Measurements from ENCODE around the gene ABCD4.
"Not testable (repeated sequence)": the region's sequence is repeated elsewhere in the genome, so short reads cannot be mapped to it uniquely, and the experiment has no call there.

ABCD4 gene

DNA sequence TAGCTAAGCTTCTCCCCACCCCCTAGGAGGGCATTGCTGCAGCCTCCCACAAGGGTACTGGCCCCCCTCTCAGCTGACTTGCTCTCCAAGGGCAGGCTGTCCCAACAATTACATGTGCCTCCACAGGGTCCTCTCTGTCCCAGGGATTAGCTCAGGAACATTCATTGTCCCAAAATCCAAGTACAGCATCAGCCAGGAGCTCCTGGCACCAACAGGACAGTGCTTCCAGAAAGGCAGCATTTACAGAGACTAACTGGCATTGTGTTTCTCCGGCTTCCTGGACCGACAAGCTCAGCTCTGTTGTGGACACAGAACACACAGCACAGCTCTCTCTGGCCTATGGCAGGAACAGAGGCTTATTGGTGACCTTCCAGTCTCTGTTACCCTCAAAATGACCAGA is 21.7 kb downstream of the ABCD4 start:
- Histone ChIP-seq H3K9ac (ENCODE audit: low read depth in 1 of 2, low read length in 2 of 2) (no peak overlapping the region), H3K27me3 (ENCODE audit: control insufficient read depth in 1 of 2, insufficient read depth in 2 of 2, low read length in 2 of 2) (no peaks in the 10 kb centered on the region), H3K9me3 (ENCODE audit: control insufficient read depth in 1 of 2, low read length in 2 of 2) (no peaks in the 10 kb centered on the region), H3K4me1 (ENCODE audit: control insufficient read depth in 1 of 2, insufficient read depth in 2 of 2, low read length in 2 of 2) (no peaks in the 10 kb centered on the region), H3K27ac (ENCODE audit: low read depth, low read length) (no peak overlapping the region), H3K36me3 (ENCODE audit: control insufficient read depth in 1 of 2, insufficient read depth in 2 of 2, low read length in 2 of 2) (peaks cover 7 to 26% of the 10 kb centered on the region in 2 donors), H3K4me3 (ENCODE audit: low read depth in 1 of 2, low read length in 2 of 2) (no peak overlapping the region)

DNA sequence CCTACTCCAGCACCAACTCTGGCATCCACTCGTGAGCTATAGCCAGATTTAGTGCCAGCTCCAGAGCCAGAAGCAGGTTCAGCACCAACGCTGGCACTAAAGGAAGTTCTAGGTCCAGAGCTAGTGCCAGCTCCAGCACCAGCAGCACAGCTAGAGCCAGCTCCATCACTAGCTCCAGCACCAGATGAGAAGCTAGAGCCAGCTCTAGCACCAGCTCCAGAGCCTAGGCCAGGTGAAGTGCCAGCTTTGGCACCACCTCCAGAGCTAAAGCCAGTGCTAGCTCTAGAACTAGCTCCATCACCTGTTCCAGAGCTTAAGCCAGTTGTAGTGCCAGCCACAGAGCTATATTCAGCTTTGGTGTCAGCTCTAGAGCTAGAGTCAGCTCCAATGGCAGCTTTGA is 24.7 kb downstream of the ABCD4 start:
- Histone ChIP-seq H3K27ac (ENCODE audit: low read depth, low read length) (no peak overlapping the region), H3K27me3 (ENCODE audit: control insufficient read depth in 1 of 2, insufficient read depth in 2 of 2, low read length in 2 of 2) (no peaks in the 10 kb centered on the region), H3K9me3 (ENCODE audit: control insufficient read depth in 1 of 2, low read length in 2 of 2) (no peaks in the 10 kb centered on the region), H3K4me1 (ENCODE audit: control insufficient read depth in 1 of 2, insufficient read depth in 2 of 2, low read length in 2 of 2) (no peaks in the 10 kb centered on the region), H3K9ac (ENCODE audit: low read depth in 1 of 2, low read length in 2 of 2) (no peak overlapping the region), H3K4me3 (ENCODE audit: low read depth in 1 of 2, low read length in 2 of 2) (no peak overlapping the region), H3K36me3 (ENCODE audit: control insufficient read depth in 1 of 2, insufficient read depth in 2 of 2, low read length in 2 of 2) (peaks cover 1 to 4% of the 10 kb centered on the region in 2 donors)

DNA sequence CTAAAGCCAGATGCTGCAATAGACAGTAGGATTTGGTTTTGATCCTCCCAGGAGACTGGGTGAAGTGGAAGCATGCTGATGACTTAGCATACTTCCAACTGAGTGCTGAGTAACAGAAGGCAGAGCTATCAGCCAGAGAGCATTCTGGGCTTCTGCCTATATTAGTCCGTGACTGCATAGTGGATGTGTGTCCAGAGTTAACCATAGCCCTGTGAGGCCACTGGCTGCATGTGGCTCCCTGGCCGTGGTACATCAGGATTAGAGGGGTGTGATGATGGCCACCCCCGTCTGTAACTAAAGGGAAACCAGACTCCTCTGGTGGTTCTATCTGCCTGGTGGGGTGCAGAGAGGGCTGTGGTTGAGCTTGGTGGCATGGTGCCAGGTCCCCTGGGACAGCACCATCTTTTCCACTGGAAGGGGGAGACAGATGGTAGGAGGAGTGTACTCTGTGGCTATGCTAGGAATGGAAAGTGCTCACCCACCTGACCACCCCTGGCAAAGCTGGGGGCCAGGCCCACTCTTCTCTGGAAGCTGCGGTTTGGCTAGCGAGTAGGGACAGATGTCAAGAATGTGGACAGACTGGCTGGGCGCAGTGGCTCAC is 27.4 kb downstream of the ABCD4 start:
- Histone ChIP-seq H3K27me3 (ENCODE audit: control insufficient read depth in 1 of 2, insufficient read depth in 2 of 2, low read length in 2 of 2) (peaks cover 0 to 4% of the 10 kb centered on the region in 2 donors), H3K4me1 (ENCODE audit: control insufficient read depth in 1 of 2, insufficient read depth in 2 of 2, low read length in 2 of 2) (no peaks in the 10 kb centered on the region), H3K27ac (ENCODE audit: low read depth, low read length) (no peak overlapping the region), H3K4me3 (ENCODE audit: low read depth in 1 of 2, low read length in 2 of 2) (no peak overlapping the region), H3K9me3 (ENCODE audit: control insufficient read depth in 1 of 2, low read length in 2 of 2) (no peaks in the 10 kb centered on the region), H3K9ac (ENCODE audit: low read depth in 1 of 2, low read length in 2 of 2) (no peak overlapping the region), H3K36me3 (ENCODE audit: control insufficient read depth in 1 of 2, insufficient read depth in 2 of 2, low read length in 2 of 2) (no peaks in the 10 kb centered on the region)

DNA sequence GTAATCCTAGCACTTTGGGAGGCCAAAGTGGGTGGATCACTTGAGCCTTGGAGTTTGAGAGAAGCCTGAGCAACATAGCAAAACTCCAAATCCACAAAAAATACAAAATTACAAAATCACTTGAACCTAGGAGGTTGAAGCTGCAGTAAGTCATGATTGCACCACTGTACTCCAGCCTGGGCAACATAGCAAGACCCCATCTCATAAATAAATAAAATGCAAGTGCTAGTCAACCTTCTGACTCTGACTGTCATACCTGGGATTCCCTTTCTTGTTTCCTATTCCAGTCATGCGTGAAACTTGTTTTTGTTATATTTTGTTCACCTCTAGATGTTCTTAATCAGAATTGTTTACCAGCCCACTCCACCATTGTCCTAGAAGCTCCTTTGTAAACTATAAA is 31.4 kb downstream of the ABCD4 start:
- no peaks in the 10 kb centered on the region for H3K4me1 ChIP-seq (ENCODE audit: control insufficient read depth in 1 of 2, insufficient read depth in 2 of 2, low read length in 2 of 2)
- H3K27ac ChIP-seq (ENCODE audit: low read depth, low read length) = no peak overlapping the region
- no peak overlapping the region for H3K9ac ChIP-seq (ENCODE audit: low read depth in 1 of 2, low read length in 2 of 2)
- H3K36me3 ChIP-seq (ENCODE audit: control insufficient read depth in 1 of 2, insufficient read depth in 2 of 2, low read length in 2 of 2) = no peaks in the 10 kb centered on the region
- no peak overlapping the region for H3K4me3 ChIP-seq (ENCODE audit: low read depth in 1 of 2, low read length in 2 of 2)
- H3K9me3 ChIP-seq (ENCODE audit: control insufficient read depth in 1 of 2, low read length in 2 of 2) = no peaks in the 10 kb centered on the region
- H3K27me3 ChIP-seq (ENCODE audit: control insufficient read depth in 1 of 2, insufficient read depth in 2 of 2, low read length in 2 of 2) = peaks cover 0 to 4% of the 10 kb centered on the region in 2 donors

DNA sequence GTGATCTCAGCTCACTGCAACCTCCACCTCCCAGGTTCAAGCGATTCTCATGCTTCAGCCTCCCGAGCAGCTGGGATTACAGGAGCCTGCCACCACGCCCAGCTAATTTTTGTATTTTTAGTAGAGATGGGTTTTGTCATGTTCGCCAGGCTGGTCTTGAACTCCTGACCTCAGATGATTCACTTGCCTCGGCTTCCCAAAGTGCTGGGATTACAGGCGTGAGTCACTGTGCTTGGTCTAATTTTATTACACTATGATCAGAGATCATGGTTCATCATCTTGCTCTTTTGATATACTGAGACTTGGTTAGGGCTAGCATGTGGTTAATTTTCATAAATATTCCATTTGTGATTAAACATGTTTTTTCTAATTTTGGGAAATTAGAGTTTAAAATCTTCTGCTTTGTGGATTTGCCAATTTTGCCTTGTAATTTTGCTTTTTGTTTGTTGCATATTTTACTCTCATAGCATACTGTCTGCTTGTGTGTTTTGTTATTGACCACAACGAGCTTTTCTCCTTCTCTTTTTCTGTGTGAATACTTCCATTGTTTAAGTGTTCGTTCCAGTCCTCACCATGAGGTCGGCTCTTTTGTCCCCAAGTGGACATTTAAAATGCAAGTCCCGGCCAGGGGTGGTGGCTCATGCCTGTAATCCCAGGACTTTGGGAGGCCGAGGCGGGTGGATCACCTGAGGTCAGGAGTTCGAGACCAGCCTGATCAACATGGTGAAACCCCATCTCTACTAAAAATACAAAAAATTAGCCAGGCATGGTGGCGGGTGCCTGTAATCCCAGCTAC is 32.2 kb downstream of the ABCD4 start:
- not testable (repeated sequence) for H3K9ac ChIP-seq (ENCODE audit: low read depth in 1 of 2, low read length in 2 of 2); H3K27me3 ChIP-seq (ENCODE audit: control insufficient read depth in 1 of 2, insufficient read depth in 2 of 2, low read length in 2 of 2); H3K4me1 ChIP-seq (ENCODE audit: control insufficient read depth in 1 of 2, insufficient read depth in 2 of 2, low read length in 2 of 2); H3K27ac ChIP-seq (ENCODE audit: low read depth, low read length); H3K9me3 ChIP-seq (ENCODE audit: control insufficient read depth in 1 of 2, low read length in 2 of 2); H3K4me3 ChIP-seq (ENCODE audit: low read depth in 1 of 2, low read length in 2 of 2); H3K36me3 ChIP-seq (ENCODE audit: control insufficient read depth in 1 of 2, insufficient read depth in 2 of 2, low read length in 2 of 2)

DNA sequence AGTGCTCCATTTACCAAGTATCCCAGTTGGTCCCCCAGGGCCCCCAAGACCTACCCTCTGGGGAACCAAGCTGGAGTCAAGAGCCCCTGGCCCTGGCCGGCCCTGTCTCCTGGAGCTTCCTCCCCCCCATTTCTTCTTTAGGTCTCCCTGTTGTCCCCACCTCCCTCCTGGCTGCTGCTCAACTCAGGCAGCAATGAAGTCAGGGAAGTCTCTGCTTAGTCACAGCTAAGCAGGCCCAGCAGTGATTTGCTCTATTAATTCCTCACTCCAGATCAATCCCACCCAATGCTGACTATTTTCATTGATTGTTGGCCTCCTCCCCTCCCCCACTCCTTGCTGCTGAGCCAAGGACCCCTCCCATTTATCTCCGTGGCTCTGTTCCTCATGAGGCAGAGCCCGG is 35.1 kb downstream of the ABCD4 start:
- no peaks in the 10 kb centered on the region for H3K4me1 ChIP-seq (ENCODE audit: control insufficient read depth in 1 of 2, insufficient read depth in 2 of 2, low read length in 2 of 2)
- peaks cover 0 to 4% of the 10 kb centered on the region in 2 donors for H3K27me3 ChIP-seq (ENCODE audit: control insufficient read depth in 1 of 2, insufficient read depth in 2 of 2, low read length in 2 of 2)
- no peak overlapping the region for H3K9ac ChIP-seq (ENCODE audit: low read depth in 1 of 2, low read length in 2 of 2)
- H3K9me3 ChIP-seq (ENCODE audit: control insufficient read depth in 1 of 2, low read length in 2 of 2) = no peaks in the 10 kb centered on the region
- no peak overlapping the region for H3K4me3 ChIP-seq (ENCODE audit: low read depth in 1 of 2, low read length in 2 of 2)
- H3K36me3 ChIP-seq (ENCODE audit: control insufficient read depth in 1 of 2, insufficient read depth in 2 of 2, low read length in 2 of 2) = no peaks in the 10 kb centered on the region
- no peak overlapping the region for H3K27ac ChIP-seq (ENCODE audit: low read depth, low read length)

DNA sequence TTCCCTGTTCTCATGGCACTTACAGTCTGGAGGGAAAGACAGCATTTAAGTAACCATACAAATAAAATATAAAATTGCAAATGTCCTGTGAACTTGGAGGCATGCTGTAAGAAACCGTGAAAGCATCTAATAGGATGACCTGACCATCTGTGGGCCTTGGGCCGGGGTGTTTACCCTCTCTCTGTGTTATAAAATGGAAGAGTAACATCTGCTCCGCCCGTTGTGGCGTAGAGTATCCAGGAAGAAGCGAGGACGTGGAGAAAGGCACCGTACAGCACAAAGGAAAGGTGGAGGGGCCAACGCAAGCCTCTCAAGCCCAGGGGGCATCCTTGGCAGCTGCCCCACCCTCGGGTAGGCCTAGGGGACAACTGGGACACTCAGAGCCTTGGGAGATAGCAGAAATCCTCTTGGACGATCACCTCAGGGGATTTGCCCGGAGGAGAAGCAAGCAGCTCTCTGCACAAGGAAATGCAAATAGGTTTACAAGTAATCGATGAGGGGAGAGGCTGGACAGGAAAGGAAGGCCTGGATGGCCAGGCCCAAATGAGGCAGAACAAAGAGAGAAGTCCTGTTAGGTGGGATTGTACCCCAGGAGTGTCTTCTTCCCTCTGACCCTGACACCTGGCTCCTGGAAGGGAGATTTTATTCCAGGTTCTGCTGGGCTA is 37.3 kb downstream of the ABCD4 start:
- H3K27me3 ChIP-seq (ENCODE audit: control insufficient read depth in 1 of 2, insufficient read depth in 2 of 2, low read length in 2 of 2) = no peaks in the 10 kb centered on the region
- H3K27ac ChIP-seq (ENCODE audit: low read depth, low read length) = no peak overlapping the region
- H3K9ac ChIP-seq (ENCODE audit: low read depth in 1 of 2, low read length in 2 of 2) = no peak overlapping the region
- no peaks in the 10 kb centered on the region for H3K4me1 ChIP-seq (ENCODE audit: control insufficient read depth in 1 of 2, insufficient read depth in 2 of 2, low read length in 2 of 2)
- H3K4me3 ChIP-seq (ENCODE audit: low read depth in 1 of 2, low read length in 2 of 2) = no peak overlapping the region
- H3K36me3 ChIP-seq (ENCODE audit: control insufficient read depth in 1 of 2, insufficient read depth in 2 of 2, low read length in 2 of 2) = no peaks in the 10 kb centered on the region
- H3K9me3 ChIP-seq (ENCODE audit: control insufficient read depth in 1 of 2, low read length in 2 of 2) = no peaks in the 10 kb centered on the region

DNA sequence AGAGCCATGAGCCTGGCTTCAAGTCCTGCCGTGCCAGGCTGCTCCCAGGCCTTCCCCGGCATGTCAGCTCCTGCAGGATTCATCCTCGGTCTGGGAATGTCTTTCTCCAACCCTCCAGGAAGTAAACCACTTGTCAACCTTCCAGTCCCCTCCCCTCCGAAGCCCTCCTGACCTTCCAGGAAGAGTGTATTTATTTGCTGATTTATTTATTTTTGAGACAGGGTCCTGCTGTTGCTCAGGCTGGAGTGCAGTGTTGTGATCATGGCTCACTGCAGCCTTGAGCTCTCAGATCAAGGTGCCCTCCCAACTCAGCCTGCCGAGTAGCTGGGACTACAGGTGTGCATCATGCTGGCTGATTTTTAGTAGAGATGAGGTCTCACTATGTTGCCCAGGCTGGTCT is 38.8 kb downstream of the ABCD4 start:
- Histone ChIP-seq H3K9ac (ENCODE audit: low read depth in 1 of 2, low read length in 2 of 2) (no peak overlapping the region), H3K36me3 (ENCODE audit: control insufficient read depth in 1 of 2, insufficient read depth in 2 of 2, low read length in 2 of 2) (no peaks in the 10 kb centered on the region), H3K4me3 (ENCODE audit: low read depth in 1 of 2, low read length in 2 of 2) (no peak overlapping the region), H3K9me3 (ENCODE audit: control insufficient read depth in 1 of 2, low read length in 2 of 2) (no peaks in the 10 kb centered on the region), H3K27ac (ENCODE audit: low read depth, low read length) (no peak overlapping the region), H3K4me1 (ENCODE audit: control insufficient read depth in 1 of 2, insufficient read depth in 2 of 2, low read length in 2 of 2) (no peaks in the 10 kb centered on the region), H3K27me3 (ENCODE audit: control insufficient read depth in 1 of 2, insufficient read depth in 2 of 2, low read length in 2 of 2) (peaks cover 3 to 5% of the 10 kb centered on the region in 2 donors)

DNA sequence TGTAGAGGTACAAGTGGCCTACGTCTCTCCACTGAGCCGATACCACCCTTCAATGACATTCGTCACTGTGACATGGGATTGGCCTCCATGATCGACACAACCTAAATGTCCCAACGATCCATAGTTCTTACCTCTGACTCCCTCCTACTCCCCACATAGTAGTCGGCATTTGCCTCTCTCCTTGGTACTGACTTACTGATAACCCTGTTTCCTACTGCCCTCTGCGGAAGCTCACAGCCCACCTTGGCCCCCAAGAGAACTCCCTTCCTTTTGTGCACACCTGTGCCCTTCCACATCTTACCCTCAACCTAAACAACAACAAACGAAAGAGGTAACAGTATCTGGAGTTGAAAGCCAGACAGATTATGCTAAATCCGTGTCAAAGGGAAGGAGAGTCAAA is 39.6 kb downstream of the ABCD4 start:
- Histone ChIP-seq H3K27me3 (ENCODE audit: control insufficient read depth in 1 of 2, insufficient read depth in 2 of 2, low read length in 2 of 2) (peaks cover 11 to 12% of the 10 kb centered on the region in 2 donors), H3K27ac (ENCODE audit: low read depth, low read length) (no peak overlapping the region), H3K4me1 (ENCODE audit: control insufficient read depth in 1 of 2, insufficient read depth in 2 of 2, low read length in 2 of 2) (peaks cover 0 to 2% of the 10 kb centered on the region in 2 donors), H3K4me3 (ENCODE audit: low read depth in 1 of 2, low read length in 2 of 2) (no peak overlapping the region), H3K9me3 (ENCODE audit: control insufficient read depth in 1 of 2, low read length in 2 of 2) (no peaks in the 10 kb centered on the region), H3K36me3 (ENCODE audit: control insufficient read depth in 1 of 2, insufficient read depth in 2 of 2, low read length in 2 of 2) (no peaks in the 10 kb centered on the region), H3K9ac (ENCODE audit: low read depth in 1 of 2, low read length in 2 of 2) (no peak overlapping the region)

DNA sequence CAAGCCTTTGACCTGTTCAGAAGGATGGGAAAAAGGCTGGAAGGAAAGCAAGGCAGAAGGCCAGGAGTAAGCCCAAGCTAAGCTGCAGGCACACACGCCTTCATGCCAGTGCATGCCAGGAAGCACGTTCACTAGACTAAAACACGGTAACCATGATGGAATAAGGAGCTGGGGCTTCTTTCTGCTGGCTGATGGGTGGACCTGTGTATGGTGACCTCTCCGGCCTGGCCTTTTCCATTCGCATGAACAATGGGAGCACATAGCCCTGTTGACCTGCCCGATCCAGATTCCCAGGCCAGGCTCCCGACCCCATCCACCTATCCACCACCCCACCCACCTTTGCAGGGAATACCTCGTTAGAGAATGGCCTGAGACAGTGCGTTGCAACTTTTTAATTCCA is 40.7 kb downstream of the ABCD4 start:
- Histone ChIP-seq H3K9ac (ENCODE audit: low read depth in 1 of 2, low read length in 2 of 2) (no peak overlapping the region), H3K9me3 (ENCODE audit: control insufficient read depth in 1 of 2, low read length in 2 of 2) (no peaks in the 10 kb centered on the region), H3K27me3 (ENCODE audit: control insufficient read depth in 1 of 2, insufficient read depth in 2 of 2, low read length in 2 of 2) (peaks cover 12 to 16% of the 10 kb centered on the region in 2 donors), H3K4me1 (ENCODE audit: control insufficient read depth in 1 of 2, insufficient read depth in 2 of 2, low read length in 2 of 2) (peaks cover 3 to 7% of the 10 kb centered on the region in 2 donors), H3K36me3 (ENCODE audit: control insufficient read depth in 1 of 2, insufficient read depth in 2 of 2, low read length in 2 of 2) (no peaks in the 10 kb centered on the region), H3K27ac (ENCODE audit: low read depth, low read length) (no peak overlapping the region), H3K4me3 (ENCODE audit: low read depth in 1 of 2, low read length in 2 of 2) (no peak overlapping the region)

All from duodenal mucosa (tissue), 2 donors.